ENCODE results near the gene CD200R1. TPM values are rescaled to one million over a fixed set of nuclear protein-coding genes. Genes with fewer than 3 reads are reported as not detected.

The CD200R1 gene
- total RNA-seq, 4 donors from 2014 or later, result 0.22 to 2.1 (median 0.91) TPM

DNA sequence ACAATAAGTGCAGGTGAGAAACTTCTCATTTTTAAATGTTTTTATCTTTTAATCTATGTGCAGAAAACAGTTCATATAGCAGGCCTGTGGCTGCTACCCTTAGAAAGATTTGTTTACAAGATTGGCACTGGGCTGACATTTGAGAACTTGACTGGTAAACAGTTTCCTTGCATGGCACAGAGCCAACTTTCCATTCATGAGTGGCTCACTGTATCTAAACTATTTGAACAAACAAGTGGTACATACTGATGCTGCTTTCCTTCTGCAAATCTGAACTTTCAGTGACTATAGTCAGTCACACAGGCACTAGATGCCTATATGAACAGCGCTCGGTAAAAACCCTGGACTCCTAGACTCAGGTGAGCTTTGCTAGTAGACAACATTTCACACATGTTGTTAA lies 9.6 kb upstream of the CD200R1 start:
- no peak overlapping the region for H3K4me3 ChIP-seq
- peak overlapping the region in 3 of 4 donors; percentile 17 to 60 (median 25) for H3K27ac ChIP-seq
- 40 to 53% methylated on average over 2 of the region's 2 CpGs for WGBS, 2 donors
- no peaks in the 10 kb centered on the region for H3K27me3 ChIP-seq
- no peaks in the 10 kb centered on the region for H3K9me3 ChIP-seq
- DNase-seq (ENCODE audit: low spot score in 2 of 2), result peak in 1 of 2 donors; percentile 35
- H3K4me1 ChIP-seq, result peaks cover 0 to 8% (median 0%) of the 10 kb centered on the region in 4 donors
- TF ChIP-seq EP300 (IDR thresholded peaks at IDR 0.05), result peak in 1 of 2 donors; percentile 32
- TF ChIP-seq, protein P1, sequence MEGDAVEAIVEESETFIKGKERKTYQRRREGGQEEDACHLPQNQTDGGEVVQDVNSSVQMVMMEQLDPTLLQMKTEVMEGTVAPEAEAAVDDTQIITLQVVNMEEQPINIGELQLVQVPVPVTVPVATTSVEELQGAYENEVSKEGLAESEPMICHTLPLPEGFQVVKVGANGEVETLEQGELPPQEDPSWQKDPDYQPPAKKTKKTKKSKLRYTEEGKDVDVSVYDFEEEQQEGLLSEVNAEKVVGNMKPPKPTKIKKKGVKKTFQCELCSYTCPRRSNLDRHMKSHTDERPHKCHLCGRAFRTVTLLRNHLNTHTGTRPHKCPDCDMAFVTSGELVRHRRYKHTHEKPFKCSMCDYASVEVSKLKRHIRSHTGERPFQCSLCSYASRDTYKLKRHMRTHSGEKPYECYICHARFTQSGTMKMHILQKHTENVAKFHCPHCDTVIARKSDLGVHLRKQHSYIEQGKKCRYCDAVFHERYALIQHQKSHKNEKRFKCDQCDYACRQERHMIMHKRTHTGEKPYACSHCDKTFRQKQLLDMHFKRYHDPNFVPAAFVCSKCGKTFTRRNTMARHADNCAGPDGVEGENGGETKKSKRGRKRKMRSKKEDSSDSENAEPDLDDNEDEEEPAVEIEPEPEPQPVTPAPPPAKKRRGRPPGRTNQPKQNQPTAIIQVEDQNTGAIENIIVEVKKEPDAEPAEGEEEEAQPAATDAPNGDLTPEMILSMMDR (IDR thresholded peaks at IDR 0.05), result no peak
- H3K36me3 ChIP-seq, result no peaks in the 10 kb centered on the region

GRCh38 chr3:112982710-112983109 lies 7.8 kb upstream of the CD200R1 start:
- DNase-seq (ENCODE audit: low spot score in 2 of 2), result no peak
- H3K27ac ChIP-seq, result no peak overlapping the region
- TF ChIP-seq, protein P1 (IDR thresholded peaks at IDR 0.05), result no peak
- TF ChIP-seq EP300 (IDR thresholded peaks at IDR 0.05), result no peak
- no peak for TF ChIP-seq POLR2A (IDR thresholded peaks at IDR 0.05)
- no peak overlapping the region for H3K4me3 ChIP-seq
- peaks cover 0 to 8% (median 0%) of the 10 kb centered on the region in 4 donors for H3K4me1 ChIP-seq
- 20 to 30% methylated on average over 1 of the region's 1 CpG for WGBS, 2 donors
- H3K27me3 ChIP-seq, result no peaks in the 10 kb centered on the region
- no peaks in the 10 kb centered on the region for H3K9me3 ChIP-seq
- no peaks in the 10 kb centered on the region for H3K36me3 ChIP-seq

DNA sequence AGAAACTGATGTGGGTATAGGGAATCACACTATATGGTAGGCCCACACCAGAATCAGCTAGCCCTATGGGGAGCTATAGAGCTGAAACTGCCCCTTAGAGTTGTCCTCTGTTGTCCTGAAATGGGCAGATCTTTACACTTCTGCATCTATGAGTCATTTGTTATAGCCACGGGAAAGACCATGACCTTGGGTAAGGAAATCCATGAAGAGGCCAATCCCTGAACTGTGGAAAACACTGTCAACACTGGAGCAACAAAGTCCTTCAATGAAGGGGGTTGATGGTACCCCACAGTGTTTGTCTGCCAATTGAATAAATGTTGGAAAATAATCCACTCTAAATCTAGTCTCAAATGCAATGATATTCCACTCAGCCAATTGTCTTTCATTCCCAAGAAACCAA lies 5.2 kb upstream of the CD200R1 start:
- Histone ChIP-seq H3K4me3 (no peak overlapping the region), H3K27me3 (no peaks in the 10 kb centered on the region), H3K4me1 (peaks cover 0 to 8% (median 0%) of the 10 kb centered on the region in 4 donors), H3K9me3 (no peaks in the 10 kb centered on the region), H3K27ac (no peak overlapping the region), H3K36me3 (no peaks in the 10 kb centered on the region)
- no peak for DNase-seq (ENCODE audit: low spot score in 2 of 2)
- TF ChIP-seq POLR2A (IDR thresholded peaks at IDR 0.05) (no peak), EP300 (IDR thresholded peaks at IDR 0.05) (no peak)
- TF ChIP-seq, protein P1 (IDR thresholded peaks at IDR 0.05), result no peak
- WGBS, 2 donors, result 10 to 23% methylated on average over 1 of the region's 1 CpG

GRCh38 chr3:112979244-112979832 lies 4.4 kb upstream of the CD200R1 start:
- no peak for TF ChIP-seq EP300 (IDR thresholded peaks at IDR 0.05)
- TF ChIP-seq, protein P1 (IDR thresholded peaks at IDR 0.05), result peak; percentile 60 to 81 (median 63)
- no peak for TF ChIP-seq POLR2A (IDR thresholded peaks at IDR 0.05)
- Histone ChIP-seq H3K36me3 (no peaks in the 10 kb centered on the region), H3K9me3 (no peaks in the 10 kb centered on the region), H3K27ac (no peak overlapping the region), H3K27me3 (no peaks in the 10 kb centered on the region), H3K4me3 (no peak overlapping the region), H3K4me1 (peaks cover 0 to 4% (median 0%) of the 10 kb centered on the region in 4 donors)
- peak in 1 of 2 donors; percentile 58 for DNase-seq (ENCODE audit: low spot score in 2 of 2)
- WGBS, 2 donors, result 58 to 75% methylated on average over 1 of the region's 1 CpG

DNA sequence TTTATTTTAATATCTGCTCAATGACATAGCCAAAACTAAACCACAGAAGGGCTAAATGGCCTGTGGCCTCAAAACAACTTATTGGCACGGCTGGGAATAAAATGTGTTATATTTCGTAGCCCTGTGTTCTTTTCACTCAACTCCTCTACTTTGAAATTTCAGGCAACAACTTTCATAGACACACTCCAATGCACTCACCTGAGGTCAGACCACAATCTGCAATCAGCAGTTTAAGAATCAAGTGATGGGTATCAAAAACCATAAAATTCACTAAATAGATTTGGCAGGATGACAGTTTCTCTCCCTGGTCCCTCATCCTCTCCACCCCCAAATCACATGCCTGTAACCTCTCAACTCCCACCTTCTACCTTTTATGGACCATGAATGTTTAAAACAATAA lies 2.0 kb upstream of the CD200R1 start:
- H3K36me3 ChIP-seq, result no peaks in the 10 kb centered on the region
- no peaks in the 10 kb centered on the region for H3K9me3 ChIP-seq
- no peak overlapping the region for H3K4me3 ChIP-seq
- H3K27me3 ChIP-seq, result no peaks in the 10 kb centered on the region
- no peaks in the 10 kb centered on the region for H3K4me1 ChIP-seq
- no peak overlapping the region for H3K27ac ChIP-seq
- DNase-seq (ENCODE audit: low spot score in 2 of 2), result no peak
- 77 to 84% methylated on average over 2 of the region's 2 CpGs for WGBS, 2 donors
- TF ChIP-seq POLR2A (IDR thresholded peaks at IDR 0.05), result no peak
- no peak for TF ChIP-seq EP300 (IDR thresholded peaks at IDR 0.05)
- TF ChIP-seq, protein P1 (IDR thresholded peaks at IDR 0.05), result no peak
